H1 (cell line): ENCODE data around the gene FJX1. TPM values are rescaled to one million over a fixed set of nuclear protein-coding genes. Genes with fewer than 3 reads are reported as not detected.

ENCODE experiments used
- ATF2 ChIP-seq: IDR thresholded peaks from 2 replicates; pipeline ENCODE4 v1.6.1; 2012; ENCODE audit warnings: low read length, inconsistent platforms
- BCL11A ChIP-seq, 2 experiments: IDR thresholded peaks; one replicate each; pipeline ENCODE4 v1.6.1; 2011; ENCODE audit warnings: low read depth in 2 of 2, low read length in 2 of 2, mild to moderate bottlenecking in 2 of 2
- CHD1 ChIP-seq: IDR thresholded peaks from 2 replicates; pipeline ENCODE4 v1.6.1; 2012; ENCODE audit warnings: low read depth, low read length, improper control_type of control experiment
- KDM5A ChIP-seq: fragments of 200-600 bp; IDR thresholded peaks from 2 replicates; pipeline ENCODE4 v1.7.1; 2012; ENCODE audit warnings: mild to moderate bottlenecking, low read length, inconsistent platforms, mixed read lengths
- RBBP5 ChIP-seq: IDR thresholded peaks from 2 replicates; pipeline ENCODE4 v1.7.1; 2012; ENCODE audit warnings: low read depth, mild to moderate bottlenecking, inconsistent platforms, low read length, moderate library complexity, borderline replicate concordance
- RFX5 ChIP-seq: IDR thresholded peaks from 2 replicates; pipeline ENCODE4 v1.6.1; 2011; ENCODE audit warnings: low read depth, low read length, improper control_type of control experiment, borderline replicate concordance
- SIRT6 ChIP-seq: IDR thresholded peaks from one replicate; pipeline ENCODE4 v1.7.1; 2012; ENCODE audit warnings: low read length, inconsistent platforms
- TAF7 ChIP-seq: optimal IDR thresholded peaks from 2 replicates; pipeline ENCODE3; 2011; ENCODE audit warnings: low read depth, mild to moderate bottlenecking, inconsistent platforms, low read length, moderate library complexity, borderline replicate concordance
- TBP ChIP-seq: IDR thresholded peaks from 2 replicates; pipeline ENCODE4 v1.6.1; 2011; ENCODE audit warnings: low read depth, low read length, improper control_type of control experiment
- TCF12 ChIP-seq: IDR thresholded peaks from 2 replicates; pipeline ENCODE4 v1.6.1; 2011; ENCODE audit warnings: low read depth, mild to moderate bottlenecking, low read length
- polyA plus RNA-seq, 7 experiments: library from polyadenylated mRNA; depleted of rRNA in 3 of 7; stranded (reverse) in 5 of 7; unstranded in 2 of 7; fragments of >200 nt in 5 of 7; fragments of 200-250 nt in 2 of 7; gene quantifications; 1 replicate in 5 of 7; 2 replicates in 1 of 7; 4 replicates in 1 of 7; pipeline versions ENCODE4 v1.2.1 to v1.2.3, GENCODE V29; 2011 to 2013; ENCODE audit warnings: missing spikeins in 2 of 7, mixed read lengths in 2 of 7
- total RNA-seq: library from RNA; stranded (reverse); fragmentation: NEBNext Ultra II Directional; extraction: Animal tissue kit (Norgen Biotek cat#: 25700); gene quantifications from 2 replicates; pipeline ENCODE4 v1.2.1, GENCODE V29; 2021
- TF ChIP-seq, protein P1 (sequence below): fragments of 300-600 bp; sonication (generic); IDR thresholded peaks from 2 replicates; pipeline ENCODE4 v1.7.1; 2012; ENCODE audit warnings: low read length, moderate library complexity, mild to moderate bottlenecking, inconsistent platforms; ENCODE audit not compliant: insufficient replicate concordance

The FJX1 gene
- total and polyA plus RNA-seq, 2 of the 8 experiments (the other 6 are each of a cell fraction or from before 2014, with no cell fraction given) = 6.3 to 13.3 TPM

- TF ChIP-seq, protein P1, sequence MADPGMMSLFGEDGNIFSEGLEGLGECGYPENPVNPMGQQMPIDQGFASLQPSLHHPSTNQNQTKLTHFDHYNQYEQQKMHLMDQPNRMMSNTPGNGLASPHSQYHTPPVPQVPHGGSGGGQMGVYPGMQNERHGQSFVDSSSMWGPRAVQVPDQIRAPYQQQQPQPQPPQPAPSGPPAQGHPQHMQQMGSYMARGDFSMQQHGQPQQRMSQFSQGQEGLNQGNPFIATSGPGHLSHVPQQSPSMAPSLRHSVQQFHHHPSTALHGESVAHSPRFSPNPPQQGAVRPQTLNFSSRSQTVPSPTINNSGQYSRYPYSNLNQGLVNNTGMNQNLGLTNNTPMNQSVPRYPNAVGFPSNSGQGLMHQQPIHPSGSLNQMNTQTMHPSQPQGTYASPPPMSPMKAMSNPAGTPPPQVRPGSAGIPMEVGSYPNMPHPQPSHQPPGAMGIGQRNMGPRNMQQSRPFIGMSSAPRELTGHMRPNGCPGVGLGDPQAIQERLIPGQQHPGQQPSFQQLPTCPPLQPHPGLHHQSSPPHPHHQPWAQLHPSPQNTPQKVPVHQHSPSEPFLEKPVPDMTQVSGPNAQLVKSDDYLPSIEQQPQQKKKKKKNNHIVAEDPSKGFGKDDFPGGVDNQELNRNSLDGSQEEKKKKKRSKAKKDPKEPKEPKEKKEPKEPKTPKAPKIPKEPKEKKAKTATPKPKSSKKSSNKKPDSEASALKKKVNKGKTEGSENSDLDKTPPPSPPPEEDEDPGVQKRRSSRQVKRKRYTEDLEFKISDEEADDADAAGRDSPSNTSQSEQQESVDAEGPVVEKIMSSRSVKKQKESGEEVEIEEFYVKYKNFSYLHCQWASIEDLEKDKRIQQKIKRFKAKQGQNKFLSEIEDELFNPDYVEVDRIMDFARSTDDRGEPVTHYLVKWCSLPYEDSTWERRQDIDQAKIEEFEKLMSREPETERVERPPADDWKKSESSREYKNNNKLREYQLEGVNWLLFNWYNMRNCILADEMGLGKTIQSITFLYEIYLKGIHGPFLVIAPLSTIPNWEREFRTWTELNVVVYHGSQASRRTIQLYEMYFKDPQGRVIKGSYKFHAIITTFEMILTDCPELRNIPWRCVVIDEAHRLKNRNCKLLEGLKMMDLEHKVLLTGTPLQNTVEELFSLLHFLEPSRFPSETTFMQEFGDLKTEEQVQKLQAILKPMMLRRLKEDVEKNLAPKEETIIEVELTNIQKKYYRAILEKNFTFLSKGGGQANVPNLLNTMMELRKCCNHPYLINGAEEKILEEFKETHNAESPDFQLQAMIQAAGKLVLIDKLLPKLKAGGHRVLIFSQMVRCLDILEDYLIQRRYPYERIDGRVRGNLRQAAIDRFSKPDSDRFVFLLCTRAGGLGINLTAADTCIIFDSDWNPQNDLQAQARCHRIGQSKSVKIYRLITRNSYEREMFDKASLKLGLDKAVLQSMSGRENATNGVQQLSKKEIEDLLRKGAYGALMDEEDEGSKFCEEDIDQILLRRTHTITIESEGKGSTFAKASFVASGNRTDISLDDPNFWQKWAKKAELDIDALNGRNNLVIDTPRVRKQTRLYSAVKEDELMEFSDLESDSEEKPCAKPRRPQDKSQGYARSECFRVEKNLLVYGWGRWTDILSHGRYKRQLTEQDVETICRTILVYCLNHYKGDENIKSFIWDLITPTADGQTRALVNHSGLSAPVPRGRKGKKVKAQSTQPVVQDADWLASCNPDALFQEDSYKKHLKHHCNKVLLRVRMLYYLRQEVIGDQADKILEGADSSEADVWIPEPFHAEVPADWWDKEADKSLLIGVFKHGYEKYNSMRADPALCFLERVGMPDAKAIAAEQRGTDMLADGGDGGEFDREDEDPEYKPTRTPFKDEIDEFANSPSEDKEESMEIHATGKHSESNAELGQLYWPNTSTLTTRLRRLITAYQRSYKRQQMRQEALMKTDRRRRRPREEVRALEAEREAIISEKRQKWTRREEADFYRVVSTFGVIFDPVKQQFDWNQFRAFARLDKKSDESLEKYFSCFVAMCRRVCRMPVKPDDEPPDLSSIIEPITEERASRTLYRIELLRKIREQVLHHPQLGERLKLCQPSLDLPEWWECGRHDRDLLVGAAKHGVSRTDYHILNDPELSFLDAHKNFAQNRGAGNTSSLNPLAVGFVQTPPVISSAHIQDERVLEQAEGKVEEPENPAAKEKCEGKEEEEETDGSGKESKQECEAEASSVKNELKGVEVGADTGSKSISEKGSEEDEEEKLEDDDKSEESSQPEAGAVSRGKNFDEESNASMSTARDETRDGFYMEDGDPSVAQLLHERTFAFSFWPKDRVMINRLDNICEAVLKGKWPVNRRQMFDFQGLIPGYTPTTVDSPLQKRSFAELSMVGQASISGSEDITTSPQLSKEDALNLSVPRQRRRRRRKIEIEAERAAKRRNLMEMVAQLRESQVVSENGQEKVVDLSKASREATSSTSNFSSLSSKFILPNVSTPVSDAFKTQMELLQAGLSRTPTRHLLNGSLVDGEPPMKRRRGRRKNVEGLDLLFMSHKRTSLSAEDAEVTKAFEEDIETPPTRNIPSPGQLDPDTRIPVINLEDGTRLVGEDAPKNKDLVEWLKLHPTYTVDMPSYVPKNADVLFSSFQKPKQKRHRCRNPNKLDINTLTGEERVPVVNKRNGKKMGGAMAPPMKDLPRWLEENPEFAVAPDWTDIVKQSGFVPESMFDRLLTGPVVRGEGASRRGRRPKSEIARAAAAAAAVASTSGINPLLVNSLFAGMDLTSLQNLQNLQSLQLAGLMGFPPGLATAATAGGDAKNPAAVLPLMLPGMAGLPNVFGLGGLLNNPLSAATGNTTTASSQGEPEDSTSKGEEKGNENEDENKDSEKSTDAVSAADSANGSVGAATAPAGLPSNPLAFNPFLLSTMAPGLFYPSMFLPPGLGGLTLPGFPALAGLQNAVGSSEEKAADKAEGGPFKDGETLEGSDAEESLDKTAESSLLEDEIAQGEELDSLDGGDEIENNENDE = no peak
- TF ChIP-seq SIRT6 (no peak), TAF7 (no peak), TCF12 (no peak), BCL11A (IDR thresholded peaks at IDR 0.05; ENCODE audit: low read depth in 2 of 2, low read length in 2 of 2) (no peak), CHD1 (no peak), ATF2 (no peak), RFX5 (no peak), TBP (no peak), RBBP5 (no peak), KDM5A (no peak)
Observed at GRCh38 chr11:35588627-35589026, 29.6 kb upstream of the FJX1 start (continued).
